Measurements from ENCODE around the gene ARV1. TPM values are rescaled to one million over a fixed set of nuclear protein-coding genes. Genes with fewer than 3 reads are reported as not detected.
"Not testable (repeated sequence)": the region's sequence is repeated elsewhere in the genome, so short reads cannot be mapped to it uniquely, and the experiment has no call there.

ARV1 gene
- total RNA-seq, 1 donor from 2014 or later = 8.3 TPM

DNA sequence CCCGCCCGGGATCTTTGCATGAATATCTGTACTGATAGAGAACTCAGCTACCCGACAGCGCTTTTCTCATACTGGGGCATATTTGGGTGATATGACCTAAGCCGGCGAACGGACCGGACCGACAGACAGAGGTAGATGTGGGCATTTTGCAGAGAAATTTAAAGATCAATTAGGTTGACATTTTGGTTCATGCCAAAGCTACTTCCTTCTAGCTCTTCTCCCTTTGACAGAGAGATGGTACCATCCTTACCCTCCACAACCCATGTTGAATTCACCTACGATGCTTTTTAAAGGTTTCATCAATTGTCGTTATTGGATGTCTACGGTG lies 459 bp downstream of the ARV1 start:
- Mint-ChIP-seq H3K4me3 (ENCODE audit: unreplicated experiment) (peak overlapping the region; percentile 98), H3K36me3 (ENCODE audit: low read depth, unreplicated experiment) (peaks cover 15% of the 10 kb centered on the region), H3K27me3 (ENCODE audit: unreplicated experiment) (peaks cover 8% of the 10 kb centered on the region), H3K4me1 (ENCODE audit: unreplicated experiment) (peaks cover 43% of the 10 kb centered on the region), H3K27ac (ENCODE audit: unreplicated experiment) (peak overlapping the region; percentile 54), H3K9me3 (ENCODE audit: unreplicated experiment) (no peaks in the 10 kb centered on the region)
- DNase-seq (ENCODE audit: low spot score) = no peak
- TF ChIP-seq, protein P1, sequence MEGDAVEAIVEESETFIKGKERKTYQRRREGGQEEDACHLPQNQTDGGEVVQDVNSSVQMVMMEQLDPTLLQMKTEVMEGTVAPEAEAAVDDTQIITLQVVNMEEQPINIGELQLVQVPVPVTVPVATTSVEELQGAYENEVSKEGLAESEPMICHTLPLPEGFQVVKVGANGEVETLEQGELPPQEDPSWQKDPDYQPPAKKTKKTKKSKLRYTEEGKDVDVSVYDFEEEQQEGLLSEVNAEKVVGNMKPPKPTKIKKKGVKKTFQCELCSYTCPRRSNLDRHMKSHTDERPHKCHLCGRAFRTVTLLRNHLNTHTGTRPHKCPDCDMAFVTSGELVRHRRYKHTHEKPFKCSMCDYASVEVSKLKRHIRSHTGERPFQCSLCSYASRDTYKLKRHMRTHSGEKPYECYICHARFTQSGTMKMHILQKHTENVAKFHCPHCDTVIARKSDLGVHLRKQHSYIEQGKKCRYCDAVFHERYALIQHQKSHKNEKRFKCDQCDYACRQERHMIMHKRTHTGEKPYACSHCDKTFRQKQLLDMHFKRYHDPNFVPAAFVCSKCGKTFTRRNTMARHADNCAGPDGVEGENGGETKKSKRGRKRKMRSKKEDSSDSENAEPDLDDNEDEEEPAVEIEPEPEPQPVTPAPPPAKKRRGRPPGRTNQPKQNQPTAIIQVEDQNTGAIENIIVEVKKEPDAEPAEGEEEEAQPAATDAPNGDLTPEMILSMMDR (IDR thresholded peaks at IDR 0.05; ENCODE audit: unreplicated experiment) = no peak

DNA sequence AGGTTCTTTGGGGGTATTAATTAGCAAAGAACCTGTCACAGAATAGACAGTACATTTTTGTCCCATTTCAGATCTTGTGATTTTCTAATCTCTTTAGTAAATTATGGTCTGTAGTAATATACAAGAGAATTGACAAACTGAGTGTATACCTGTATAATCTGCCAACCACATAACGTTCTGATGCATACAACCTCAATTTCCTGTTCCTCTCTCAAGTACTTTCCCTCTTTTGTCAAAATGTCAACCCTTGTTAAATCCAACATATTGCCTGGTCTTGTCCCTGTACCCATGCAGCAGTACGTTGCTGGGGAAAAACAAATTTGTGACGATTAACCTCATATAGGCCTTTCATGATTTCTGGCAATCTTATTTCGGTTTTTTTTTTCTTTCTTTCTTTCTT lies 1.1 kb downstream of the ARV1 start:
- Mint-ChIP-seq H3K4me1 (ENCODE audit: unreplicated experiment) (peaks cover 48% of the 10 kb centered on the region), H3K9me3 (ENCODE audit: unreplicated experiment) (no peaks in the 10 kb centered on the region), H3K36me3 (ENCODE audit: low read depth, unreplicated experiment) (peaks cover 15% of the 10 kb centered on the region), H3K27me3 (ENCODE audit: unreplicated experiment) (peaks cover 9% of the 10 kb centered on the region), H3K27ac (ENCODE audit: unreplicated experiment) (no peak overlapping the region), H3K4me3 (ENCODE audit: unreplicated experiment) (peak overlapping the region; percentile 98)
- DNase-seq (ENCODE audit: low spot score) = no peak
- TF ChIP-seq, protein P1 (IDR thresholded peaks at IDR 0.05; ENCODE audit: unreplicated experiment) = no peak

DNA sequence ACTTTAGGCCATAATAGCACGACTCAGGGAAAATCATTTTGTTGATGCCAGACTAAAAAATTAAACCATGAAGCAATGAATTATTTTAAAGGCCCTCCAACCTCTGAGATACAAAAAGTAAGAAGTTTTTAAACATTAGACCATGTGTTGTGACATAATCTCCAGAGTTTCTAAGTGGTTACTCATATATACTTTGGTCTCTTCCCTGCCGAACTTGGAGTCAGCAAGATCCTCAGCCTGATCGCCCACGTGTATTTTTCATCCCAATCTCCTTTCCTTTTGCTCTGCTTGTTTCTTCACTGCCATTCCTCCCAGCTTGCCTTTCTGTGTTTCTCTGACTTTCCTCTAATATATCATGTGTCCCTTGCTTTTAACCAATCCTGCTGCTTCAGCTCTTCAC lies 3.8 kb downstream of the ARV1 start:
- peaks cover 12% of the 10 kb centered on the region for H3K27me3 Mint-ChIP-seq (ENCODE audit: unreplicated experiment)
- no peak overlapping the region for H3K27ac Mint-ChIP-seq (ENCODE audit: unreplicated experiment)
- H3K4me1 Mint-ChIP-seq (ENCODE audit: unreplicated experiment) = peaks cover 32% of the 10 kb centered on the region
- H3K9me3 Mint-ChIP-seq (ENCODE audit: unreplicated experiment) = no peaks in the 10 kb centered on the region
- peaks cover 8% of the 10 kb centered on the region for H3K36me3 Mint-ChIP-seq (ENCODE audit: low read depth, unreplicated experiment)
- H3K4me3 Mint-ChIP-seq (ENCODE audit: unreplicated experiment) = no peak overlapping the region
- TF ChIP-seq, protein P1 (IDR thresholded peaks at IDR 0.05; ENCODE audit: unreplicated experiment) = no peak
- DNase-seq (ENCODE audit: low spot score) = no peak

DNA sequence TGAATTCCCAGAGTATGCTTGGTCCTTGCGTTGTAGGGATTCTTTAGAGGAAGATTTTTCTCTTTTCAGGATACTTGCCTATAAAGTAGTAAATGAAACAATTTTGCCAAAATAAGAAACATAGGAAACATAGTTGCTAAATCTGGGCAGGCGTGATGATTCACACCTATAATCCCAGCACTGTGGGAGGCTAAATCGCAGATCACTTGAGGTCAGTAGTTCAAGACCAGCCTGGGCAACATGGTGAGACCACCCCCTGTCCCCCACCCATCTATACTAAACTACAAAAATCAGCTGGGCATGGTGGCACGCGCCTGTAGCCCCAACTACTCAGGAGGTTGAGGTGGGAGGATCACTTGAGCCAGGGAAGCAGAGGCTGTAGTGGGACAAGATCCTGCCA lies 4.9 kb downstream of the ARV1 start:
- Mint-ChIP-seq H3K27me3 (ENCODE audit: unreplicated experiment) (peaks cover 12% of the 10 kb centered on the region), H3K27ac (ENCODE audit: unreplicated experiment) (no peak overlapping the region)

DNA sequence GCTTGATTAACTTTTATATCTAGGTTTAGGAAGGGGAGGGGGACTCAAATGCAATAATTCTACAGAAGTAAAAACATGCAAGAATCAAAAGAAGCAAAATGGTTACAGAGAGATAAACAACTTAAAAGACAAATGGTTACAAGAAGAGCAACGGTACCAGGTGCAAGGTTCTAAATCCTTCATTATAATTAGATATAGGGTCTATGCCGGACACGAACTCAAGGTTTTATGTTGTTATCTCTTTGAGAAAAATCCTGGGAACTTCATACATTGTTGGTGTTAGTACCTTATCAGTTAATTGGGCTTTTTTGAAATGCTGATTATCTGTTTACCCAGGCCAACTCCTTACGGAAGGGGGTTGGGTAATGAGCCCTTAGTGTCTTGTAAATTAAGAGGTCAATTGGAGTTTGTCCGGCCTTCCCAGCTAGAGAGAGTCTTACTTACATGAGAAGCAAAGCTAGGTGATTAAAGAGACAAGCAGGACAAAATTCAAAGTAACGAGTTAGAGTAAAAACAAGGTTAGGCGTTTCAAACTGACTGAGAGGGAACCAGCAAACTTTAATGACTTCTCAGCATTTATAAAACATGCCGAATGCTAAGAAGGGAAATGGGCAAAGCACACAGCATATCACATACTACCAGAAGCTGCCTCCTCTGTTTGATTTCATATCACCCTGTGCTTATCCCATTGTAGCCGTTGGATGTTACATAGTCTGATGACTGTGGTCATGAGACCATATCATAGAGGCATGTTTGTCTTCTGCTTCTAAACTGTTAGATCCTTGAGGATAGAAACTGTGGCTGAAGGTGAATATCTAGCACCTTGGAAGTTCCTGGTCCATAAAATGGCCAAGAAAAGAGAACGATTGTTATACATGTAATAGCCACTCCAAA lies 6.0 kb downstream of the ARV1 start:
- peaks cover 25% of the 10 kb centered on the region for H3K4me1 Mint-ChIP-seq (ENCODE audit: unreplicated experiment)
- H3K27me3 Mint-ChIP-seq (ENCODE audit: unreplicated experiment); H3K36me3 Mint-ChIP-seq (ENCODE audit: low read depth, unreplicated experiment); H3K9me3 Mint-ChIP-seq (ENCODE audit: unreplicated experiment); DNase-seq (ENCODE audit: low spot score); H3K27ac Mint-ChIP-seq (ENCODE audit: unreplicated experiment): not testable (repeated sequence)
- peak overlapping the region; percentile 85 for H3K4me3 Mint-ChIP-seq (ENCODE audit: unreplicated experiment)

More for the DNA sequence above, 4.9 kb downstream of the ARV1 start:
- H3K9me3 Mint-ChIP-seq (ENCODE audit: unreplicated experiment) = no peaks in the 10 kb centered on the region
- H3K36me3 Mint-ChIP-seq (ENCODE audit: low read depth, unreplicated experiment) = peaks cover 8% of the 10 kb centered on the region
- TF ChIP-seq, protein P1 (IDR thresholded peaks at IDR 0.05; ENCODE audit: unreplicated experiment) = no peak
- H3K4me1 Mint-ChIP-seq (ENCODE audit: unreplicated experiment) = peaks cover 30% of the 10 kb centered on the region
- no peak for DNase-seq (ENCODE audit: low spot score)
- peak overlapping the region; percentile 85 for H3K4me3 Mint-ChIP-seq (ENCODE audit: unreplicated experiment)
